ENCODE measurements around the gene PAX7. TPM values are rescaled to one million over a fixed set of nuclear protein-coding genes. Genes with fewer than 3 reads are reported as not detected.

Gene PAX7
- total and polyA plus RNA-seq, 2 donors (not counting 3 experiments of a cell fraction or from before 2014, with no cell fraction given), result not detected

DNA sequence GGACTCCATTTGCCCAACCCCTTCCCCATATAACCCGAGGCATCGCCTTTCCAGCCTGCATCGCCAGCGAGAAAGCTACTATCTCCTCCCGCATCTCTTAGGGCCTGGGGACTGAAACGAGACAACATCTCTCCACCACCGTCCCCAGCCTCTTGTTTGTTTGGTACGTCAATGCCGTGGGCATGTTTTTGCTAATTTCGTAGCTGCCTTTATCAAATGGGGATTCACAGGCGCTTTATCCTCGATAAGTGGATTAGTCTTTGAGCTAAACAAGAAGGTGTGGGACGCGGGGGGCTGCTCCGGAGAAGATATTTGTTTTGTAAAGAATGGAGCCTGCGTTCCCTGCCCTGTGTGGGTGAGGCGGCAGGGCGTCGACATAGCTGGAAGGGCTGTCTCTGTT is 91.6 kb downstream of the PAX7 start:
- intact Hi-C loops (cut with micrococcal nuclease) (no loop called here), dilution Hi-C loops (cut with MboI; ENCODE audit: extremely low pct_ligation_motif_present, low sequenced_read_pairs) (no loop called here)
- Histone ChIP-seq H3K9me1 (replicated peaks; ENCODE audit: control insufficient read depth, extremely low read depth, insufficient read depth, low read length) (no peaks in the 10 kb centered on the region), H3K4me2 (ENCODE audit: insufficient read depth, low read length) (no peak overlapping the region), H3K9me3 (replicated peaks; ENCODE audit: control insufficient read depth, insufficient read depth, low read length) (no peaks in the 10 kb centered on the region), H3K27ac (ENCODE audit: insufficient read depth, low read depth, low read length) (no peak overlapping the region), H3K36me3 (ENCODE audit: control insufficient read depth in 2 of 2, extremely low read depth in 1 of 2, insufficient read depth in 2 of 2, low read length in 2 of 2) (no peaks in the 10 kb centered on the region), H4K20me1 (replicated peaks; ENCODE audit: control insufficient read depth, extremely low read depth, insufficient read depth, low read length) (no peaks in the 10 kb centered on the region), H3K9ac (replicated peaks; ENCODE audit: extremely low read depth, insufficient read depth, low read length) (no peak overlapping the region), H3K4me3 (replicated peaks in 1 of 3; ENCODE audit: insufficient read depth in 1 of 3, low read depth in 1 of 3, low read length in 3 of 3) (no peak overlapping the region), H3K79me2 (ENCODE audit: control insufficient read depth, insufficient read depth, low read length) (no peaks in the 10 kb centered on the region), H3K4me1 (ENCODE audit: control insufficient read depth, extremely low read depth, insufficient read depth, low read length) (no peaks in the 10 kb centered on the region), H3K27me3 (ENCODE audit: control insufficient read depth in 2 of 2, insufficient read depth in 2 of 2, low read length in 2 of 2) (peaks cover 7 to 9% of the 10 kb centered on the region in 2 experiments), H2AFZ (ENCODE audit: low read depth, low read length) (no peak overlapping the region)
- ChIA-PET POLR2A (no interaction called here), CTCF (interaction anchor here (1.2 to 1.5 kb wide), 3 partner anchors 10 to 125 kb away, joined by 3 to 6 read pairs (median 4); no protein-coding TSS in a partner anchor)
- no peak for FAIRE-seq
- no TSS peak for BruUV-seq (replicated peaks)
- no peak for DNase-seq (ENCODE audit: low read depth, low spot score)
- TF ChIP-seq EZH2 (IDR thresholded peaks at IDR 0.05; ENCODE audit: borderline replicate concordance, low read depth, low read length, severe bottlenecking) (no peak), MYC (IDR thresholded peaks at IDR 0.05; ENCODE audit: low read depth, low read length) (no peak), POLR2AphosphoS5 (IDR thresholded peaks at IDR 0.05; ENCODE audit: insufficient read depth, low read depth, low read length) (no peak), JUN (IDR thresholded peaks at IDR 0.05; ENCODE audit: borderline replicate concordance, insufficient read depth, insufficient read length, low read depth) (no peak), GATA2 (IDR thresholded peaks at IDR 0.05; ENCODE audit: insufficient read depth, insufficient read length, low read depth, low read length) (no peak), POLR2A (IDR thresholded peaks at IDR 0.05; ENCODE audit: low read depth, low read length) (no peak), FOS (IDR thresholded peaks at IDR 0.05; ENCODE audit: borderline replicate concordance, insufficient read depth, low read length) (no peak)
- TF ChIP-seq, protein P1, sequence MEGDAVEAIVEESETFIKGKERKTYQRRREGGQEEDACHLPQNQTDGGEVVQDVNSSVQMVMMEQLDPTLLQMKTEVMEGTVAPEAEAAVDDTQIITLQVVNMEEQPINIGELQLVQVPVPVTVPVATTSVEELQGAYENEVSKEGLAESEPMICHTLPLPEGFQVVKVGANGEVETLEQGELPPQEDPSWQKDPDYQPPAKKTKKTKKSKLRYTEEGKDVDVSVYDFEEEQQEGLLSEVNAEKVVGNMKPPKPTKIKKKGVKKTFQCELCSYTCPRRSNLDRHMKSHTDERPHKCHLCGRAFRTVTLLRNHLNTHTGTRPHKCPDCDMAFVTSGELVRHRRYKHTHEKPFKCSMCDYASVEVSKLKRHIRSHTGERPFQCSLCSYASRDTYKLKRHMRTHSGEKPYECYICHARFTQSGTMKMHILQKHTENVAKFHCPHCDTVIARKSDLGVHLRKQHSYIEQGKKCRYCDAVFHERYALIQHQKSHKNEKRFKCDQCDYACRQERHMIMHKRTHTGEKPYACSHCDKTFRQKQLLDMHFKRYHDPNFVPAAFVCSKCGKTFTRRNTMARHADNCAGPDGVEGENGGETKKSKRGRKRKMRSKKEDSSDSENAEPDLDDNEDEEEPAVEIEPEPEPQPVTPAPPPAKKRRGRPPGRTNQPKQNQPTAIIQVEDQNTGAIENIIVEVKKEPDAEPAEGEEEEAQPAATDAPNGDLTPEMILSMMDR (IDR thresholded peaks at IDR 0.05; ENCODE audit: extremely low read depth in 1 of 2, insufficient read depth in 1 of 2, low read depth in 1 of 2, low read length in 2 of 2), result no peak
- TF ChIP-seq, protein P2, sequence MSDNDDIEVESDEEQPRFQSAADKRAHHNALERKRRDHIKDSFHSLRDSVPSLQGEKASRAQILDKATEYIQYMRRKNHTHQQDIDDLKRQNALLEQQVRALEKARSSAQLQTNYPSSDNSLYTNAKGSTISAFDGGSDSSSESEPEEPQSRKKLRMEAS (IDR thresholded peaks at IDR 0.05; ENCODE audit: insufficient read depth, insufficient read length), result no peak
